Measurements from ENCODE around the gene SETD6.

SETD6 gene

DNA sequence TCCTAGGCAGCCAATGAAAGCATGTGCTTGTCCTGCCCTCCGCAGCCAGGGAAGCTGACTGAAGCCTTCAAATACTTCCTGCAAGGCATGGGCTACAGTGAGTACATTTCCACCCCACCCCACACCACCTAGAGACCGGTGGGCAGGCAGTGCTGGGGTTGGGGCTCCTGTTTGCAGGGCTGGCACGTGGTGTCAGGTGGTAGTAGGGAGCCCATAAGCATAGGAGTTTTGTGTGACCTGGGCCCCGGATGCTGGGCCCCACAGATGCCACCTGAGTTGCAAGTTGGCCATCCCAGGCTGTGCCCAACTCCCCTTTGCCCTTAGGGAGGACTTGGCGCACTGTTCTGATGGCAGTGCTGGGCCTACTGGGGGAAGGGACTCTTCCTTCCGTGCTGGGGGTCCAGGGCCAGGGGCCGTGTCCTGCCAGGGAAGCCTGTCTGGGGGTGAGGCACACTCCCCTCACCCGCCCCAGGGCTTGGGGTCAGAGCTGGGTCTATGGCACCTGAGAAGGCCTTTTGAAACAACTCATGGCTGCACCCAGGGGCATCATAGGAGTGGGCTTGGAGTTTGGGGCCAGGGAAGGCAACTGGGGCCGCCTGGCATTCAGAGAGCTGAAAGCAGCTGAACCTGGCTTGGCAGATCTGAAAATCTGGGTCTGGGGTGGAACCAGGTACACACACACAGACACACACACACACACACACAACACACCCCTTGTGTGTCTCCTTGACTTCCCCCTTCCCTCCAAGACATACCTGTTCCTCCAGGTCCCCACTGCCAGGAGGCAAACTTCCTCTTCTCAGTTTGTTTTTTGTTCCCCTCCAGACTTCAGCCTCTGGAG, 5.8 kb upstream of the SETD6 start:
- DNase-seq: no peak

DNA sequence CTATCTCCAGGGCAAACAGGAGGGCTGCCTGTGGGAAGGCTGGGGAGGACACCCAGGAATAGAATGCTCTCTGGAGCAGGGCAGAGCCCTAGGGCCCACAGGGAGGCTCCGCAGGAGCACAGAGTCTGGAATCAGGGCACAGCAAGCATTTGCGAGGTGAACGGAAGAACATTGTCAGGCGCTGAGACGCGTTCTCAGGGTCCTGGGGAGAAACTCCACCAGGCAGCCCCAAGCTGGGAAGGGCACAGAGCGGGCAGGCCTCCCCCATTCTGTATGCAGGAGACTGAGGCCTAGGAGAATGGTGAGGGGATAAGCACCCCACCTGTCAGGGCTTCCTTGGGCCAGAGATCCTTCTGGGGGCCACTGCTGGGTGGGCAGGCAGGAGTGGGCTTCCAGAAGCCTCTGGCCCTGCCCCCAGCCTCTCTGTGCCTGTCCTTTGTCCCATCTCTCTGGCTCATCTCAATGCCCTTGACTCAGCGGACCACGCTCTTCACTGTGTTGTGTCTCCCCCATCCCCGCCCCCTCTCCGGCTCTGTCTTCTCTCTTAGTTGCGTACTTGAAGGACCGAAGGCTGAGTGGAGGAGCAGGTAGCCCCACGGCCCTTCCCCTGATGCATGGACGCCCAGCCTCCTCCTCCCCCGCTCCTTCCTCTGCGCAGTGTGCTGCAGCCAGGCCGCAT, 5.1 kb upstream of the SETD6 start:
- DNase-seq: no peak

DNA sequence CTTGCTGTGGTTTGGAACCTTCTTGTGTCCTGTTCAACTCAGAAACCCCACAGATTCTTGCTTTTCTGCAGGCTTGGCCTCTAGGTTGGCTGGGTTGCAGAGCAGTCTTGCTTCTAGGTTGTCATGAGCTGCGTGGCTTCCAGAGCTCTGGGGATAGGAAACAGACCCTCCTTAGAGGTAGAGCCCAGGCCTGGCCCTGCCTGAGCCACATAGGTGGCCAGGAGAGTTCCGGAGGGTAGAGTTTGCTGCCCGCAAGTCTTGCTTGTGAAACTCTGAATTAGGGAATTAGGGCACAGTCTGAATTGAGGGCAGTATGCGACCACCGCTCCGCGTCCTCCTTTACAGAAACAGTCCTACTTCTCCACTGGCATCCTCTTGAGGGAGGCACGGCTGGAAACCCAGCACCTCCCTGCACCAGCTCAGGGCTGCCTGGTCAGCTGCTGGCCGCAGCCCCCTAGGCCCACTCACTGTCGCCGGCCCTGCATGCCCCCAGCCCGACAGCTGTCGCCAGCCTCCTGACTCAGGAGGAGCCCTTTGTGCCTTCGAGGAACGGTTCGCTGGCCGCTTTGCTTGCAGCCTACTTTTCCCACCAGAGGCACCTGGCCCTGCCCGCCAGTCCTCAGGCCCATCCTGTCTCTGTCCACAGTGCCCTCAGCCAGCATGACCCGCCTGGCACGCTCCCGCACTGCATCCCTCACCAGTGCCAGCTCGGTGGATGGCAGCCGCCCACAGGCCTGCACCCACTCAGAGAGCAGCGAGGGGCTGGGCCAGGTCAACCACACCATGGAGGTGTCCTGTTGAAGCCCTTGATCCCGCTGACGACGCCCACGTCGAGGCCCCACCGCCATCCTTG, 4.3 kb upstream of the SETD6 start:
- DNase-seq: no peak

DNA sequence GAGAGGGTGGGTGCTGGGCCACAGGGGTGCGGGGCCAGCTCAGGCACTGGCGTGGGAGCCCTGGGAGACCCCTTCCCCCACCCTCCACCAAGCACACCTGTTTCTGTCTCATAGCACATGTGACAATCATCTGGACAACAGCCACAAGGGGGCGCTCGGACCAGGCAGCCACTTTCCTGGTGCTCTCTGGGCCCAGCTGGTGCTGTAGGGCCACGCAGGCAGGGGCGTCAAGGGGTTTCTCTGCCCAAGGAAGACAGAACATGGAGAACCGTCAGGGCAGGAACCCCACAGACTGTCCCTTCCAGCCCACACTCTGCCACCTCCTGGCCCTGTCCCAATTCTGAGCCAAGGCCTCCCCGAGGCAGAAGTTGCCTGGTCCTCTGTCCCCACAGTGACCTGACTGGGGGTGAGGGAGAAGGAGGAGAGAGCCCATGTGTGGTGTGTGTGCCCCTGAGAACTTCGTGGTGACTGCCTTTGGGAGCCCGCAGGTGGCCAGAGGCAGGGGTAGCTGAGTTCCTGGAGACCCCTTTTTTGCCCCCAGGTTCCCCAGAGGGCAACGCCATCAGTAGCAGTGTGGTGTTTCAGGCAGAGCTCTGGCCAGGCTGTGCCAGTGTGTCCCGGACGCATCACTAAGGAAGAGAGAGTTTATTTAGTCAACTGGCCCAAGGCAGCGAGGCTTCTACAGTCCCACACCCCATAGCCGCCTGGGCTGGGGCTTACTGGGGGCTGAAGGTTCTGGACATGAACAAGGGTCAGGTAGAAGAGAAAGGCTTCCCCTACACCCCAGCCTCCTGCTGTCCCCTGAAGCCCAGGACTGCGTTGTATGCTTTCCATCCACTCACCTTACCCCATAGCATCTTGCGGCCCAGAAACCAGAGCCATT, 3.1 kb upstream of the SETD6 start:
- DNase-seq: peak; percentile 87

- DNase-seq: no peak
These were observed 1.4 kb upstream of the SETD6 start for GRCh38 chr16:58513874-58514273.

- peak; percentile 48 for DNase-seq
These were observed 802 bp downstream of the SETD6 start for GRCh38 chr16:58515871-58516767.

GRCh38 chr16:58516768-58517107, 1.4 kb downstream of the SETD6 start:
- DNase-seq: no peak

DNA sequence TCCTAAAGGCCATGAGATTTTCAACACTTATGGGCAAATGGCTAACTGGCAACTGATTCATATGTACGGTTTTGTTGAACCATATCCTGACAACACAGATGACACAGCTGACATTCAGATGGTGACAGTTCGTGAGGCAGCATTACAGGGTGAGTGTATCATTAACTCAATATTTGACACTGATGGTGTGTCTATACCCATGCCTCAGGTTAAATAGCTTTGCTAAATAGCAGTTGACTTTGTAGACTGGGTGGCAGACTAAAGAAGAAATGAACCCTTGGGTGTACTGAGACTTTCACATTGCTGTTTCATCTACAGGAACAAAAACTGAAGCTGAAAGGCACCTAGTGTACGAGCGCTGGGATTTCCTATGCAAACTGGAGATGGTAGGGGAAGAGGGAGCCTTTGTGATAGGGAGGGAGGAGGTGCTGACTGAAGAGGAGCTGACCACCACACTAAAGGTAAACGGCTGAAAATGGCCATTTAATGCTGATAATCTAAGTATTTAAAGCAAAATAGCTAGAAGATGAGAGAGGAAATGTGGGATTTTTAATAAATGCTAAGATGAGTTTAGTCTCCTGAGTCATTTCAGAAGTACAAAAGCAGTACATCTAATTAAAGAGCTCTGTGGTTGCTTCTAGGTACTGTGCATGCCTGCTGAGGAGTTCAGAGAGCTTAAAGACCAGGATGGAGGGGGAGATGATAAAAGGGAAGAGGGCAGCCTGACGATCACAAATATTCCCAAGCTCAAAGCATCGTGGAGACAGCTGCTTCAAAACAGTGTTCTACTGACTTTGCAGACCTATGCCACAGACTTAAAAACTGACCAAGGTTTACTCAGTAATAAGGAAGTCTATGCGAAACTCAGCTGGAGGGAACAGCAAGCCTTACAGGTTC, 3.0 kb downstream of the SETD6 start:
- no peak for DNase-seq

GRCh38 chr16:58518980-58519368, 3.7 kb downstream of the SETD6 start:
- DNase-seq: no peak

- DNase-seq: no peak
These were observed 4.4 kb downstream of the SETD6 start for GRCh38 chr16:58519707-58520106.

- no peak for DNase-seq
These were observed 14.9 kb downstream of the SETD6 start for GRCh38 chr16:58530179-58530578.

GRCh38 chr16:58532414-58532813, 17.1 kb downstream of the SETD6 start:
- no peak for DNase-seq

GRCh38 chr16:58533751-58534470, 18.6 kb downstream of the SETD6 start:
- no peak for DNase-seq

GRCh38 chr16:58535100-58535499, 19.8 kb downstream of the SETD6 start:
- DNase-seq: no peak

GRCh38 chr16:58536278-58536677, 21.0 kb downstream of the SETD6 start:
- no peak for DNase-seq

DNA sequence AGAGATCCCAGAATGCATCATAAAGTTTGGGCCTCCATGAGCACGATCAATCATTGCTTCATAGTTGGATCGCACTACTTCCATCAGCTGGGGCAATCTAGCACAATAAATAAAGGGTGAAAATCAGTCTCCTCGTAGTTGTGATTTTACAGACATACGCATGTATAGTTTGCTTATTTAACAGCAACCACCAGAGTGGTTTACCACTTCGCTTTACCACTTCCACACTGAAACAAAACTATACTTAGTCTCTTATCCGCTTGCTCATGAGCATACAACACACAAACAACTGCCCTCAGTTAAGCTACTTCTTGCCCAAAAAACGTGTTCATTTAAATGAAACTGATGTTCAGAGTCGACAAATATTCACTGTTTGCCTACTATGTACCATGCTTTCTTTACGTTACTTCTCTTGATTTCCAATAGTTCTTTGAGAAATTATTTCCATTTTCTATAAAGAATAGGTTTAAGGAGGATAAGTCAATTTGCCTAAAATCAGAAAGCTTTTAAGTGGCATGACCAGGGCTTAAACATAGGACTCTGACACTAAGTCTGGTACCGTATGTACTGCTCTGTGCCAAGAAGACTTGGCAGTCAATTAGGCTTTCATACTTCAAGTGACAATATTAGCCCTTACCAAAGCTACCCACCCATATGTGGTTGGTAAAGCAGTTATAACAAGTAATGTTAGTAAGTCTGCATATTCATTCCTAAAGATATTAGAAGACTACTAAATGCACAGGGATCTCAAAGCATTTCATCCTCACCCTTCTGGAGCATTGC, 22.0 kb downstream of the SETD6 start:
- no peak for DNase-seq

DNA sequence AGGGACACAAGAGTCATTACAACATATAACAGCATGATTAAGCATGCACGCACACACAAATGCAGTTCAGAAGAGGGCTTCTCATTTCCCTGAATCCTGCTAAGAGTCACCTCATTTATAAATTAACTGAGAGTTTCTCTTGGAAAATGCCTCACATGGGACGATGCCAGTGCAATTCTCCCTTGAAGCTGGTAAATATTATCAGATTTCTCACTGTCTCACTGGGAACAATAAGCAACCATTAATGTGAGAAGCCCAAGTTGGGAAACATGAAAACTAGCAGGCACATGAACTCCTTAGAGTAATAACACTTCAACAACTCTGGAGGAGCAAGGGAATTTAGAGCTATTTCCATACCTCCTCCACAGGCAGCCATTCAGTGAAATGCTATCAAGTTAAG, 26.4 kb downstream of the SETD6 start:
- no peak for DNase-seq

- DNase-seq: no peak
These were observed 27.0 kb downstream of the SETD6 start for GRCh38 chr16:58542291-58542690.

DNA sequence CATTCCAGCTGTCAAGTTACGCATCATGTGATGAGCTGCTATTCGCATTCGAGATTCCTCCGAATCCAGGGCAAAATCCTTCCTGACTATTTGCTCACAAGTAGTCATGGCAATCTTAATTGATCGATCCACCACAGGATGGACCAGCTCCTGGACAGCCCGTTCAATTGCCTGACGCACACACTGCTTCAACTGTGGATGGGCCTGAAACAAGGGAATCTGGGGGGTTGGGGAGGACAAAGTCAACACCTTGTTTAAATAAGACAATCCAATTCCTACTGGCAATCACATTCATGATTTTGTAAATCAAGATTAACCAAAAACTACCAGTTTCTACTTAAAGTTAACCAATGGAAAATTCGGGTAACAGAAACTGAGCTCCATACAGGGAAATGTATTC, 28.4 kb downstream of the SETD6 start:
- no peak for DNase-seq
